Hepatocyte (in vitro differentiated cells): ENCODE results near the gene CMTR1. TPM values are rescaled to one million over a fixed set of nuclear protein-coding genes. Genes with fewer than 3 reads are reported as not detected.
"Not testable (repeated sequence)": the region's sequence is repeated elsewhere in the genome, so short reads cannot be mapped to it uniquely, and the experiment has no call there.

ENCODE experiments used
- DNase-seq: peaks from one replicate; pipeline ENCODE4 v3.0.0-alpha.2; 2016; ENCODE audit warnings: low spot score
- H2AFZ ChIP-seq: fragments of 200-600 bp; sonication (generic); 2 replicates; pipeline ENCODE4 v1.6.0; 2016; ENCODE audit warnings: antibody characterized with exemption, mild to moderate bottlenecking
- H3K27ac ChIP-seq: fragments of 200-600 bp; sonication (generic); 2 replicates; pipeline ENCODE4 v1.5.1; 2016; ENCODE audit warnings: mild to moderate bottlenecking
- H3K27me3 ChIP-seq: fragments of 200-600 bp; sonication (generic); 2 replicates; pipeline ENCODE4 v1.6.1; 2016
- H3K36me3 ChIP-seq: fragments of 200-600 bp; sonication (generic); replicated peaks from 2 replicates; pipeline ENCODE4 v1.5.1; 2016; ENCODE audit warnings: low read depth; ENCODE audit not compliant: insufficient read depth
- H3K4me1 ChIP-seq: fragments of 200-600 bp; sonication (generic); 2 replicates; pipeline ENCODE4 v1.5.1; 2016; ENCODE audit warnings: mild to moderate bottlenecking, moderate library complexity; ENCODE audit not compliant: insufficient read depth
- H3K4me2 ChIP-seq: fragments of 200-600 bp; sonication (generic); 2 replicates; pipeline ENCODE4 v1.6.0; 2016
- H3K4me3 ChIP-seq: fragments of 200-600 bp; sonication (generic); 2 replicates; pipeline ENCODE4 v1.5.1; 2016; ENCODE audit warnings: mild to moderate bottlenecking
- H3K79me2 ChIP-seq: fragments of 200-600 bp; sonication (generic); 2 replicates; pipeline ENCODE4 v1.6.0; 2017; ENCODE audit warnings: mild to moderate bottlenecking
- H3K9me2 ChIP-seq: fragments of 200-600 bp; sonication (generic); replicated peaks from 2 replicates; pipeline ENCODE4 v1.6.0; 2017; ENCODE audit warnings: mild to moderate bottlenecking; ENCODE audit not compliant: insufficient read depth
- H3K9me3 ChIP-seq: fragments of 200-600 bp; sonication (generic); 2 replicates; pipeline ENCODE4 v1.5.1; 2016; ENCODE audit warnings: low read depth, mild to moderate bottlenecking
- H4K20me1 ChIP-seq: fragments of 200-600 bp; sonication (generic); 2 replicates; pipeline ENCODE4 v1.6.0; 2016; ENCODE audit warnings: mild to moderate bottlenecking; ENCODE audit not compliant: insufficient read depth, poor library complexity, severe bottlenecking
- EZH2 ChIP-seq: fragments of 200-600 bp; sonication (generic); IDR thresholded peaks from 2 replicates; pipeline ENCODE4 v1.6.1; 2016; ENCODE audit warnings: antibody characterized with exemption, mild to moderate bottlenecking, borderline replicate concordance
- EZH2phosphoT487 ChIP-seq: fragments of 200-600 bp; sonication (generic); IDR thresholded peaks from one replicate; pipeline ENCODE4 v1.6.1; 2018; ENCODE audit warnings: antibody characterized with exemption, mild to moderate bottlenecking, low read depth, moderate library complexity; ENCODE audit not compliant: unreplicated experiment, severe bottlenecking
- WGBS: methylation state at CpG from one replicate; pipeline ENCODE4 v1.1.6; 2016; ENCODE audit warnings: low lambda C conversion rate; ENCODE audit errors: missing lambda C conversion rate; 5-methylcytosine and 5-hydroxymethylcytosine counted together
- polyA plus RNA-seq: library from polyadenylated mRNA; unstranded; fragments of >200 nt; fragmentation: Nextera tagmentation; extraction: Ambion mirVana; gene quantifications from 2 replicates; pipeline ENCODE4 v1.2.1, GENCODE V29; 2016
- total RNA-seq: library from RNA; depleted of rRNA; stranded (reverse); fragments of >200 nt; gene quantifications from 2 replicates; pipeline ENCODE4 v1.2.3, GENCODE V29; 2014
- TF ChIP-seq, protein P1 (sequence below): fragments of 200-600 bp; sonication (generic); IDR thresholded peaks from 2 replicates; pipeline ENCODE4 v1.5.1; 2016; ENCODE audit warnings: antibody characterized with exemption, mild to moderate bottlenecking; ENCODE audit not compliant: poor library complexity

CMTR1 gene
- total and polyA plus RNA-seq, 2 experiments from 2014 or later: 22.5 to 34.4 TPM

DNA sequence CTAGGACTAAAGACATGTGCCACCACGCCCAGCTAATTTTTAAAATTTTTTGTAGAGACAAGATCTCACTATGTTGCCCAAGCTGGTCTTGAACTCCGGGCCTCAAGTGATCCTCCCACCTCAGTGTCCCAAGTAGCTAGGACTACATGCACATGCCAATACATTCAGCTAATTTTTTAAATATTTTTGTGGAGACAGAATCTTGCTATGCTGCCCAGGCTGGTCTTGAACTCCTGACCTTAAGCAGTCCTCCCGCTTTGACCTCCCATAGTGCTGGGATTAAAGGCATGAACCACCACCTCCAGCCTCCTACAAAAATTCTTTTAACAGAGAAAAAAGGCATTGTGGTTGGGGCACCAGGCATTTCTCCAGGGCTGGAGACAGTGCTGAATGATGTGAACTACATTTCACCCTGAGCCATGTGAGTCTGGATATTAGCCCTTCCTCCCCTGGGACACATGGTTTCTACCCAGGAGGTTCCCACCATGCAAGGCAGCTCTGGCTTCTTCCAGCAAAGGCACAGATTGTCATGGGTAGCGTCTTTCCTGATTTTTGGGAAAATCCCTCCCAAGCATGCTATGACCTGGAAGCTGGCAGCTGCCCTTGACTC is 36.3 kb upstream of the CMTR1 start:
- no peak overlapping the region for H3K4me2 ChIP-seq
- H3K79me2 ChIP-seq: no peaks in the 10 kb centered on the region
- WGBS: 92% methylated on average over 4 of the region's 4 CpGs
- H3K4me3 ChIP-seq: no peak overlapping the region
- no peaks in the 10 kb centered on the region for H3K9me2 ChIP-seq
- H3K36me3 ChIP-seq: no peaks in the 10 kb centered on the region
- DNase-seq: no peak
- H2AFZ ChIP-seq: no peak overlapping the region
- no peaks in the 10 kb centered on the region for H3K4me1 ChIP-seq
- TF ChIP-seq, protein P1, sequence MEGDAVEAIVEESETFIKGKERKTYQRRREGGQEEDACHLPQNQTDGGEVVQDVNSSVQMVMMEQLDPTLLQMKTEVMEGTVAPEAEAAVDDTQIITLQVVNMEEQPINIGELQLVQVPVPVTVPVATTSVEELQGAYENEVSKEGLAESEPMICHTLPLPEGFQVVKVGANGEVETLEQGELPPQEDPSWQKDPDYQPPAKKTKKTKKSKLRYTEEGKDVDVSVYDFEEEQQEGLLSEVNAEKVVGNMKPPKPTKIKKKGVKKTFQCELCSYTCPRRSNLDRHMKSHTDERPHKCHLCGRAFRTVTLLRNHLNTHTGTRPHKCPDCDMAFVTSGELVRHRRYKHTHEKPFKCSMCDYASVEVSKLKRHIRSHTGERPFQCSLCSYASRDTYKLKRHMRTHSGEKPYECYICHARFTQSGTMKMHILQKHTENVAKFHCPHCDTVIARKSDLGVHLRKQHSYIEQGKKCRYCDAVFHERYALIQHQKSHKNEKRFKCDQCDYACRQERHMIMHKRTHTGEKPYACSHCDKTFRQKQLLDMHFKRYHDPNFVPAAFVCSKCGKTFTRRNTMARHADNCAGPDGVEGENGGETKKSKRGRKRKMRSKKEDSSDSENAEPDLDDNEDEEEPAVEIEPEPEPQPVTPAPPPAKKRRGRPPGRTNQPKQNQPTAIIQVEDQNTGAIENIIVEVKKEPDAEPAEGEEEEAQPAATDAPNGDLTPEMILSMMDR: no peak
- TF ChIP-seq EZH2phosphoT487: no peak
- no peak for TF ChIP-seq EZH2
- no peaks in the 10 kb centered on the region for H3K9me3 ChIP-seq
- H3K27me3 ChIP-seq: no peaks in the 10 kb centered on the region
- no peaks in the 10 kb centered on the region for H4K20me1 ChIP-seq
- H3K27ac ChIP-seq: no peak overlapping the region

DNA sequence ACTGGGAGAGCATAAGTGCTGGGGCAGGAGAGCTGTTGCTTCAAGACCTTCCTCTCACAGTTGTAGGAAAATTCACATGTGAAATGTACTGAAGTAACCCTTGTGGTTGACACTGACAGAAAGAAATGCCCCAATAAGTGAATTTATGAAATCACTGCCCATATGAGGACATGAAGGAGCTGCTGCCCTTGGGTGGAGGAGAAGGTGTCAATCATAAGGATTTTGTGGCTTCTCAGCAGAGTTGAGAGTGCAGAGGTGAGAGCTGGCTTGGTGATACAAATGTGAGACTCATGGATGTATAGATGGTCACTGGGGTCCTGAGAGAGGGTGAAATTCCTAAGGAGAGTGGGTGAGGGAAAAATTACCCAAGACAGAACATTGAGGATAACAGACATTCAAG is 33.9 kb upstream of the CMTR1 start:
- Histone ChIP-seq H2AFZ (no peak overlapping the region), H3K9me3 (no peaks in the 10 kb centered on the region)

DNA sequence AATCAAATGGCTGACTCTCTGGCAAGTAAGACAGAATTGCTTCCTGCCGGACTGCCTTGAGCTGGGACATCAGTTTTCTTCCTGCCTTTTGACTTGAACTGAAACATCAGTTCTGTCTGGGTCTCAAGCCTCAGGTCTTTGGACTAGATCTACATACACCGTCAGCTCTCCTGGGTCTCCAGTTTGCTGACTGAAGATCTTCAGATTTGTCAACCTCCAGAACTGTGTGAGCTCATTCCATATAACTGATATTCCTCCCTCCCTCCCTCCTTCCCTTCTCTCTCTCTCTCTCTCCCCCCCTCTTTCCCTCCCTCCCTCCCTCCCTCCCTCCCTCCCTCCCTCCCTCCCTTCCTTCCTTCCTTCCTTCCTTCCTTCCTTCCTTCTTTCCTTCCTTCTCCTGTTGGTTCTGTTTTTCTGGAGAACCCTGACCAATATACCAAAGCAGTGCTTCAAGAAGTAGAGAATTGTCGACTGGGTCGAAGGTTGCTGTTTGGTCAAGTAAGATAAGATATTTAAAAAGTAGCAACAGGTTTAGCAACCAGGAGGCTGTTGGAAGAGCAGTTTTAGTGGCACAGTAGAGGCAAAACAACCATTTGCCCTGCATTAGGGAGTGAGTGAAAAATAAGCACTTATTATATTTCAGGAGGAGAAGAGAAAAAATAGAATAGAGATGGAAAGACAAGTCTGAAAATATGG is 33.1 kb upstream of the CMTR1 start:
- Histone ChIP-seq H3K9me2 (no peaks in the 10 kb centered on the region), H3K4me2 (no peak overlapping the region), H4K20me1 (no peaks in the 10 kb centered on the region), H2AFZ (no peak overlapping the region), H3K27ac (no peak overlapping the region), H3K79me2 (no peaks in the 10 kb centered on the region), H3K4me3 (no peak overlapping the region), H3K4me1 (no peaks in the 10 kb centered on the region), H3K9me3 (no peaks in the 10 kb centered on the region), H3K27me3 (no peaks in the 10 kb centered on the region), H3K36me3 (no peaks in the 10 kb centered on the region)
- DNase-seq: no peak
- 57% methylated on average over 4 of the region's 4 CpGs for WGBS
- TF ChIP-seq EZH2phosphoT487 (no peak), EZH2 (no peak)
- TF ChIP-seq, protein P1: no peak

More for the DNA sequence above, 33.9 kb upstream of the CMTR1 start:
- no peaks in the 10 kb centered on the region for H3K79me2 ChIP-seq
- H3K4me2 ChIP-seq: no peak overlapping the region
- no peak overlapping the region for H3K27ac ChIP-seq
- H3K9me2 ChIP-seq: no peaks in the 10 kb centered on the region
- DNase-seq: no peak
- H4K20me1 ChIP-seq: no peaks in the 10 kb centered on the region
- H3K4me1 ChIP-seq: no peaks in the 10 kb centered on the region
- no peak overlapping the region for H3K4me3 ChIP-seq
- H3K36me3 ChIP-seq: no peaks in the 10 kb centered on the region
- H3K27me3 ChIP-seq: no peaks in the 10 kb centered on the region
- TF ChIP-seq EZH2 (no peak), EZH2phosphoT487 (no peak)
- TF ChIP-seq, protein P1: no peak

DNA sequence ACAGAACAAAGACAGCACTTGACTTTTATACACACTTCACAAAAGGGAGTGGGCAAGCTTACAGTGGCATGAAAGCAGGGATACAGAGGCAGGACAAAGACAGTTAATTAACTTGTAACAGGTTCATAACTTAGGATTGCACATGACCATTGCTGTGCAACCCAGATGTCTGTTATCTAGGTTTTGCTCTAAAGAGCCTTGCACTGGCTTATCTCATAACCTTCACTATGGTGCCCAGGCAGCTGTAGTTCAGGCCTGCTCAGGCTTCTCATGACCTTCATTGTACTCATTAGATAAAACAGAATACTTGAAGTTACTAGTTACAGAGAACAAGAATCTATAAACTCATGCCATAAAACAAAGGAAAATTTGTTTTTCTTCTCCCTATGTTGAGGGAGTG is 31.4 kb upstream of the CMTR1 start:
- H2AFZ ChIP-seq, H3K4me2 ChIP-seq, H3K4me3 ChIP-seq, H3K36me3 ChIP-seq, H3K9me2 ChIP-seq, H3K27me3 ChIP-seq, H3K9me3 ChIP-seq, DNase-seq, H4K20me1 ChIP-seq, H3K4me1 ChIP-seq, H3K27ac ChIP-seq, H3K79me2 ChIP-seq: not testable (repeated sequence)
